ENCODE measurements around the gene HOXA2. TPM values are rescaled to one million over a fixed set of nuclear protein-coding genes. Genes with fewer than 3 reads are reported as not detected.

The HOXA2 gene
- total RNA-seq (1 to 10 TPM in 3 of 5 donors, under 1 TPM in 1, not detected in 1; 0.89 to 2.3 (median 1.1) TPM), polyA plus RNA-seq (1 to 10 TPM; 1.1 to 3.7 (median 1.2) TPM)
- long read RNA-seq, donor 1, transcript HOXA2-201 (2 exons, 1,814 nt), result major isoform, 5 of 5 reads
- long read RNA-seq, donor 1, partial matches to known transcripts, result 0 of 5 reads
- long read RNA-seq, donor 1, other reads (novel, unspliced or antisense), result 0 of 5 reads
- long read RNA-seq, donor 2, transcript HOXA2-202 (1 exons, 1,993 nt), result major isoform, 8 of 14 reads
- long read RNA-seq, donor 2, transcript HOXA2-201 (2 exons, 1,814 nt), result minor isoform, 6 of 14 reads
- long read RNA-seq, donor 2, partial matches to known transcripts, result 0 of 14 reads
- long read RNA-seq, donor 2, other reads (novel, unspliced or antisense), result 0 of 14 reads
- long read RNA-seq, donor 3, partial matches to known transcripts, result 0 of 5 reads
- long read RNA-seq, donor 3, other reads (novel, unspliced or antisense), result 0 of 5 reads
- long read RNA-seq, donor 4, result 0 reads
- long read RNA-seq, donor 5, transcript HOXA2-201 (2 exons, 1,814 nt), result major isoform, 5 of 9 reads
- long read RNA-seq, donor 5, partial matches to known transcripts, result 0 of 9 reads
- long read RNA-seq, donor 5, other reads (novel, unspliced or antisense), result 0 of 9 reads
- long read RNA-seq, donor 6, partial matches to known transcripts, result 0 of 6 reads
- long read RNA-seq, donor 6, other reads (novel, unspliced or antisense), result 0 of 6 reads
- long read RNA-seq, donor 7, transcript HOXA2-202 (1 exons, 1,993 nt), result major isoform, 7 of 13 reads
- long read RNA-seq, donor 7, transcript HOXA2-201 (2 exons, 1,814 nt), result minor isoform, 6 of 13 reads
- long read RNA-seq, donor 7, partial matches to known transcripts, result 0 of 13 reads
- long read RNA-seq, donor 7, other reads (novel, unspliced or antisense), result 0 of 13 reads
- long read RNA-seq, donor 8, partial matches to known transcripts, result 0 of 4 reads
- long read RNA-seq, donor 8, other reads (novel, unspliced or antisense), result 0 of 4 reads
- long read RNA-seq, donor 9, partial matches to known transcripts, result 0 of 6 reads
- long read RNA-seq, donor 9, other reads (novel, unspliced or antisense), result 0 of 6 reads
- long read RNA-seq, donor 10, partial matches to known transcripts, result 0 of 2 reads
- long read RNA-seq, donor 10, other reads (novel, unspliced or antisense), result 0 of 2 reads

DNA sequence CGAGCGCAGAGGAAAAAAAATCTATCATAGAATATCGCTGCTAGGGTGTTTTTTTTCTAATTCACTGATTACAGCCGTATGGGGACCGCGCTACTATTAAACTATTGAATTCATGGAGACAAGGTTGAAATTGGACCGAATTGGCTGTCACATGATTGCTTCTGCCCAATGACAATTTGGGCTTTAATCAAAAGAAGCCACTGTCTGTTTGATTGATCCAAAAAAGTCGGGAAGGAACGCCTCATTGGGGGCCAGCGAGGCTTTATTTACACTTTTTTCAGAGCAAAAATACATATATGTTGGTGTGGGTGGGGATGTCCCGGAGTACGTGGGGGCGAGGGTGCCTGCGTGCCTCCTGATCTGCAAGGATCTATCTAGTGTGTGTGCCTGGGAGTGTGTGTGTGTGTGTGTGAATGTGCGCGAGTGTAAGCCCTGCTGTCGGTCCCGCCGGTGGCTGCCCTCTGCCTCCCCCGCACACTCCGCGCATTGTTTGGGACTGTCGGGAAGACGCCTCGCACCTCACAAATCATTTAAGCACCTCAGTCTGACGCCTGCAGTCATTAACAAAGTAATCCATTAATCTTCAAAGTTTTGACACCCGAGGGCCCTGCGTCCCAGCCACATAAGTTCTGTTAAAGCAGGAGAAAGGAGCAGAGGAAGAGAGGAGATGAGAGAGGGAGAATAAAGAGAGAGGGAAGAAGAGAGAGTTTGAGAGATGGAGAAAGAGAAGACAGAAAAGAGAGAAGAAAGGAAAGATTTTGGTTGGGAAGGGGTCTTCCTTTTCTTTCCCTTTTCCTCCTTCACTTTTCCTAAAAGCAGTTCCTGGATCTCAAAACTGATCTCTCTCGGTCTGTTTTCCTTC is at the start of gene HOXA2:
TSS of gene HOXA2 (minus strand) at position 103 of the 862 bp plus-strand sequence. CDS start 183 bp downstream, outside the sequence.
- Histone ChIP-seq H3K27ac (peak within 1 kb of the TSS; percentile 86 to 99 (median 94)), H3K9me3 (peaks cover 0 to 4% (median 0%) of the 10 kb centered on the region in 4 donors), H3K27me3 (peaks cover 6 to 98% (median 69%) of the 10 kb centered on the region in 3 donors), H3K4me3 (peak within 1 kb of the TSS; percentile 41 to 81 (median 52)), H3K4me1 (peaks cover under 1 to 46% (median 22%) of the 10 kb centered on the region in 4 donors), H3K36me3 (no peaks in the 10 kb centered on the region)
- DNase-seq, result peak in 1 of 2 donors; percentile 86
- WGBS, 5 donors, result 19 to 35% (median 25%) methylated on average over 29 of the region's 29 CpGs
- intact Hi-C loops (cut with DNase I; ENCODE audit: low total_unique reads), result no loop called here
- TF ChIP-seq POLR2AphosphoS5 (IDR thresholded peaks at IDR 0.05) (peak in 1 of 3 donors; percentile 55), POLR2A (IDR thresholded peaks at IDR 0.05) (no peak), EP300 (IDR thresholded peaks at IDR 0.05) (no peak)
- TF ChIP-seq, protein P1, sequence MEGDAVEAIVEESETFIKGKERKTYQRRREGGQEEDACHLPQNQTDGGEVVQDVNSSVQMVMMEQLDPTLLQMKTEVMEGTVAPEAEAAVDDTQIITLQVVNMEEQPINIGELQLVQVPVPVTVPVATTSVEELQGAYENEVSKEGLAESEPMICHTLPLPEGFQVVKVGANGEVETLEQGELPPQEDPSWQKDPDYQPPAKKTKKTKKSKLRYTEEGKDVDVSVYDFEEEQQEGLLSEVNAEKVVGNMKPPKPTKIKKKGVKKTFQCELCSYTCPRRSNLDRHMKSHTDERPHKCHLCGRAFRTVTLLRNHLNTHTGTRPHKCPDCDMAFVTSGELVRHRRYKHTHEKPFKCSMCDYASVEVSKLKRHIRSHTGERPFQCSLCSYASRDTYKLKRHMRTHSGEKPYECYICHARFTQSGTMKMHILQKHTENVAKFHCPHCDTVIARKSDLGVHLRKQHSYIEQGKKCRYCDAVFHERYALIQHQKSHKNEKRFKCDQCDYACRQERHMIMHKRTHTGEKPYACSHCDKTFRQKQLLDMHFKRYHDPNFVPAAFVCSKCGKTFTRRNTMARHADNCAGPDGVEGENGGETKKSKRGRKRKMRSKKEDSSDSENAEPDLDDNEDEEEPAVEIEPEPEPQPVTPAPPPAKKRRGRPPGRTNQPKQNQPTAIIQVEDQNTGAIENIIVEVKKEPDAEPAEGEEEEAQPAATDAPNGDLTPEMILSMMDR (IDR thresholded peaks at IDR 0.05), result no peak

GRCh38 chr7:27151341-27151930 is 49.0 kb upstream of the HOXA2 start:
- Histone ChIP-seq H3K9me3 (peaks cover 0 to 9% (median 0%) of the 10 kb centered on the region in 4 donors), H3K27me3 (peaks cover 10 to 100% (median 93%) of the 10 kb centered on the region in 3 donors), H3K4me1 (peaks cover 20 to 74% (median 60%) of the 10 kb centered on the region in 4 donors), H3K36me3 (no peaks in the 10 kb centered on the region), H3K27ac (peak overlapping the region; percentile 72 to 99 (median 88)), H3K4me3 (peak overlapping the region; percentile 46 to 64 (median 52))
- no peak for DNase-seq
- no peak for TF ChIP-seq EP300 (IDR thresholded peaks at IDR 0.05)
- no peak for TF ChIP-seq POLR2A (IDR thresholded peaks at IDR 0.05)
- TF ChIP-seq POLR2AphosphoS5 (IDR thresholded peaks at IDR 0.05), result no peak
- intact Hi-C loops (cut with DNase I; ENCODE audit: low total_unique reads), result no loop called here
- 7 to 17% (median 9%) methylated on average over 20 to 27 of the region's 27 CpGs for WGBS, 5 donors

- peak overlapping the region; percentile 46 to 64 (median 52) for H3K4me3 ChIP-seq
- H3K27ac ChIP-seq, result peak overlapping the region; percentile 72 to 99 (median 88)
- 2 to 6% (median 5%) methylated on average over 31 to 58 of the region's 58 CpGs for WGBS, 5 donors
- H3K27me3 ChIP-seq, result peaks cover 5 to 100% (median 89%) of the 10 kb centered on the region in 3 donors
- TF ChIP-seq, protein P1 (IDR thresholded peaks at IDR 0.05), result peak in 5 of 7 experiments; percentile 33 to 86 (median 78)
- TF ChIP-seq EP300 (IDR thresholded peaks at IDR 0.05) (no peak), POLR2A (IDR thresholded peaks at IDR 0.05) (no peak), POLR2AphosphoS5 (IDR thresholded peaks at IDR 0.05) (peak; percentile 71 to 79 (median 74))
- H3K4me1 ChIP-seq, result peaks cover 20 to 67% (median 53%) of the 10 kb centered on the region in 4 donors
- no peaks in the 10 kb centered on the region for H3K36me3 ChIP-seq
- DNase-seq, result peak; percentile 60 to 93
- intact Hi-C loops (cut with DNase I; ENCODE audit: low total_unique reads), result no loop called here
- peaks cover 0 to 9% (median 0%) of the 10 kb centered on the region in 4 donors for H3K9me3 ChIP-seq
Measured at GRCh38 chr7:27150568-27151340, 48.3 kb upstream of the HOXA2 start.

Measured in stomach (tissue), 19 donors.